HG03139 (cell line): Measurements from ENCODE around the gene RDX.

ENCODE experiments used
- ATAC-seq: cut with Tn5 transposase; IDR thresholded peaks from one replicate; pipeline ENCODE4 v1.9.1; 2021; ENCODE audit not compliant: unreplicated experiment

Gene RDX

GRCh38 chr11:110147962-110148709 lies 148.3 kb downstream of the RDX start:
- no peak for ATAC-seq

GRCh38 chr11:110141812-110142211 lies 154.6 kb downstream of the RDX start:
- ATAC-seq, result no peak

GRCh38 chr11:110134110-110134509 lies 162.3 kb downstream of the RDX start:
- no peak for ATAC-seq

GRCh38 chr11:110133160-110133559 lies 163.3 kb downstream of the RDX start:
- no peak for ATAC-seq

GRCh38 chr11:110131386-110132123 lies 164.9 kb downstream of the RDX start:
- no peak for ATAC-seq

- ATAC-seq, result no peak
Observed at GRCh38 chr11:110130642-110131238, 165.7 kb downstream of the RDX start.

GRCh38 chr11:110128161-110128560 lies 168.3 kb downstream of the RDX start:
- ATAC-seq, result no peak

GRCh38 chr11:110126936-110127335 lies 169.5 kb downstream of the RDX start:
- ATAC-seq, result no peak

- ATAC-seq, result no peak
Observed at GRCh38 chr11:110125632-110126031, 170.8 kb downstream of the RDX start.
